ENCODE measurements around the gene SLC47A2.
"Not testable (repeated sequence)": the region's sequence is repeated elsewhere in the genome, so short reads cannot be mapped to it uniquely, and the experiment has no call there.

SLC47A2 gene

DNA sequence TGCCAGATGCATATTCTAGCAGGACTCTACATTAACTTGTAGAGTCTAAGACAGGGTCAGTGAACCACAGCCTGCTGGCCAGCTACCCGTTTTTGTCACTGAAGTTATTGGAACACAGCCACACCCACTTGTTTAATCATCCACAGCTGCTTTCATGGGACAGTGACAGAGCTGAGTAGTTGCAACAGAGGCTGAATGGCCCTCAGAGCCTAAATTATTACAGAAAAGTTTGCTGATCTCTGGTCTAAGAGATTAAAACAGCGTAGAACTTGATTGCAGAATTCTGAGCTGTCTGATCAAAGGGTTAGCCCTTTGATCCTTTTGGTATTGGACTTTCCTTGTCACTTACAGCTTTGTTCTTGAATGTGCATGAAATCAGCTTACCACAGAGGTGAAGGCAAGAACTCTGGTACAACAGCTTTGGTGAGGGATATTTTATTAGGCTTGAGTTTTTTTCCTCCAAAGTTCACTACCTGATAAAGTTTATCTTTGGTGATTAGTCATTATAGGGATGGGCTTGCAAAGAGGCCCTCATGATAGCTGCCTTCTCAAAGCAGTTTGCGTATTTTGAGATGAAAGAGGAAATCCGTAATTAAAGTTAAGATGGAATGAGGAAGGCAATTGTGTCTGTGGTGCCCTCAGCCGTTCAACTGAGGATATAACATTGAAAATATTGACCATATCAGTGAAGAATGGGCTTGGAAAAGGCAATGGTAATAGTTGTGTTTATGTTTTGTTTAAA is 44.2 kb downstream of the SLC47A2 start:
- H3K36me3 ChIP-seq (ENCODE audit: insufficient read depth): no peaks in the 10 kb centered on the region
- H3K27ac ChIP-seq: no peak overlapping the region
- H4K20me1 ChIP-seq (ENCODE audit: insufficient read depth): no peaks in the 10 kb centered on the region
- no peaks in the 10 kb centered on the region for H3K27me3 ChIP-seq (ENCODE audit: insufficient read depth, low read depth)
- no peak overlapping the region for H3K4me3 ChIP-seq (IDR thresholded peaks at IDR 0.05; ENCODE audit: insufficient read depth, low read depth, low read length)
- TF ChIP-seq, protein P1, sequence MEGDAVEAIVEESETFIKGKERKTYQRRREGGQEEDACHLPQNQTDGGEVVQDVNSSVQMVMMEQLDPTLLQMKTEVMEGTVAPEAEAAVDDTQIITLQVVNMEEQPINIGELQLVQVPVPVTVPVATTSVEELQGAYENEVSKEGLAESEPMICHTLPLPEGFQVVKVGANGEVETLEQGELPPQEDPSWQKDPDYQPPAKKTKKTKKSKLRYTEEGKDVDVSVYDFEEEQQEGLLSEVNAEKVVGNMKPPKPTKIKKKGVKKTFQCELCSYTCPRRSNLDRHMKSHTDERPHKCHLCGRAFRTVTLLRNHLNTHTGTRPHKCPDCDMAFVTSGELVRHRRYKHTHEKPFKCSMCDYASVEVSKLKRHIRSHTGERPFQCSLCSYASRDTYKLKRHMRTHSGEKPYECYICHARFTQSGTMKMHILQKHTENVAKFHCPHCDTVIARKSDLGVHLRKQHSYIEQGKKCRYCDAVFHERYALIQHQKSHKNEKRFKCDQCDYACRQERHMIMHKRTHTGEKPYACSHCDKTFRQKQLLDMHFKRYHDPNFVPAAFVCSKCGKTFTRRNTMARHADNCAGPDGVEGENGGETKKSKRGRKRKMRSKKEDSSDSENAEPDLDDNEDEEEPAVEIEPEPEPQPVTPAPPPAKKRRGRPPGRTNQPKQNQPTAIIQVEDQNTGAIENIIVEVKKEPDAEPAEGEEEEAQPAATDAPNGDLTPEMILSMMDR (conservative IDR thresholded peaks at IDR 0.05; ENCODE audit: low read depth, low read length): no peak
- no peaks in the 10 kb centered on the region for H3K79me2 ChIP-seq (ENCODE audit: insufficient read depth, low read depth)
- no peak overlapping the region for H2AFZ ChIP-seq (ENCODE audit: low read depth)
- no peaks in the 10 kb centered on the region for H3K4me1 ChIP-seq (ENCODE audit: low read depth, poor library complexity, severe bottlenecking)
- H3K9ac ChIP-seq: no peak overlapping the region
- H3K4me2 ChIP-seq: no peak overlapping the region

DNA sequence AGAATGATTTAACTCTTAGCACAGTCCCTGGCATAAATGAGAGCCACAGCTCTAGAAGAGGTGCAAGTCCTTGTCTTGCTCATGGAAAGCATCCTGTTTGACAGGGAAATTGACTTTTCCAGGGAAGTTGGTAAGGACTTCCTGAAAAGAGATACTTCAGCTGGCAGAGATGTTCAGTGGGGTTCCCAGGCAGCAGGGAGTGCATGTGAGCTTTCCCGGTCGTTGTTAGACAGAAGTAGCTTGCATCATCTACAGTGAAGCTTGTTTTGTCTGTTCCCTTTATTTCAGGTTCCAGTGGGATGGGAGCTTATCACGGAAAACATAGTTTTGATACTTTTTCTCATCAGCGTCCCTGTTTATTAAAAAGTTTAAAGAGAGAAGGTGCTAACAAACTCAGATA is 45.0 kb downstream of the SLC47A2 start:
- Histone ChIP-seq H3K4me2 (no peak overlapping the region), H3K36me3 (ENCODE audit: insufficient read depth) (no peaks in the 10 kb centered on the region), H3K4me1 (ENCODE audit: low read depth, poor library complexity, severe bottlenecking) (no peaks in the 10 kb centered on the region), H3K27ac (no peak overlapping the region), H3K27me3 (ENCODE audit: insufficient read depth, low read depth) (no peaks in the 10 kb centered on the region), H2AFZ (ENCODE audit: low read depth) (no peak overlapping the region), H3K79me2 (ENCODE audit: insufficient read depth, low read depth) (no peaks in the 10 kb centered on the region), H3K9ac (no peak overlapping the region), H3K4me3 (IDR thresholded peaks at IDR 0.05; ENCODE audit: insufficient read depth, low read depth, low read length) (no peak overlapping the region), H4K20me1 (ENCODE audit: insufficient read depth) (no peaks in the 10 kb centered on the region)
- TF ChIP-seq, protein P1 (conservative IDR thresholded peaks at IDR 0.05; ENCODE audit: low read depth, low read length): no peak

DNA sequence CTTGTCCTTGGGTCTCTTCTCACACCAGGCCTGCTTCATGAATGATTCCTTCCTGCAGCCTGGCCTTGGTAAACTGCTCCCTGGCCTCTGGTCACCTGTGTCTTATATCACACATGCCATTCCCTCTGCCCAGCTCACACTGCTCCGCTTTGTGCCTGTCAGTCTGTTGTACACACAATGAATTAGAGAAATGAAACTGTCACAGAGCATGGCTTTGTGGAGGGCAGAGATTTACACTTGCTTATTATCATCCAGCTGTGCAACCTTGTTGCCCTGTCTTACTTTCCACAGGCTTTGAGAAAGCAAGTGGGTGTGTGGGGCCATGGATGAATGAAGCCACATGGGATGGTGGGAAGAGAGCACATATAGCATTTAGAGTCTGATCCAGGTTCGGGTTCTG is 45.5 kb downstream of the SLC47A2 start:
- Histone ChIP-seq H3K4me1 (ENCODE audit: low read depth, poor library complexity, severe bottlenecking) (no peaks in the 10 kb centered on the region), H3K79me2 (ENCODE audit: insufficient read depth, low read depth) (no peaks in the 10 kb centered on the region), H2AFZ (ENCODE audit: low read depth) (no peak overlapping the region), H4K20me1 (ENCODE audit: insufficient read depth) (no peaks in the 10 kb centered on the region), H3K27ac (no peak overlapping the region), H3K4me3 (IDR thresholded peaks at IDR 0.05; ENCODE audit: insufficient read depth, low read depth, low read length) (no peak overlapping the region), H3K4me2 (no peak overlapping the region), H3K36me3 (ENCODE audit: insufficient read depth) (no peaks in the 10 kb centered on the region), H3K9ac (no peak overlapping the region), H3K27me3 (ENCODE audit: insufficient read depth, low read depth) (no peaks in the 10 kb centered on the region)
- TF ChIP-seq, protein P1 (conservative IDR thresholded peaks at IDR 0.05; ENCODE audit: low read depth, low read length): no peak

DNA sequence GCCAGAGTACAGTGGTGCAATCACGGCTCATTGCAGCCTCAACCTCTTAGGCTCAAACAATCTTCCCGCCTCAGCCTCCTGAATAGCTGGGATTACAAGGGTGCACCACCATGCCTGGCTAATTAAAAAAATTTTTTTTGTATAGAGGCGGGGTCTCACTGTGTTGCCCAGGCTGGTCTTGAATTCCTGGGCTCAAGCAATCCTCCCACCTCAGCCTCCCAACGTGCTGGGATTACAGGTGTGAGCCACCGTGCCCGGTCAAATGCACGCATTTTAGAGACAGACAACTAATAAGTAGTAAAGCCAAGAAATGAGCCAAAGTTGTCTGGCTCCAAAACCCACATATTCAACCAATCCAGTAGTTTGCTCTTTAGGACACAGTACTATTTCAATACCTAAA is 46.7 kb downstream of the SLC47A2 start:
- H3K9ac ChIP-seq; H3K4me3 ChIP-seq (IDR thresholded peaks at IDR 0.05; ENCODE audit: insufficient read depth, low read depth, low read length); H3K27me3 ChIP-seq (ENCODE audit: insufficient read depth, low read depth); H3K4me1 ChIP-seq (ENCODE audit: low read depth, poor library complexity, severe bottlenecking); H2AFZ ChIP-seq (ENCODE audit: low read depth); H3K79me2 ChIP-seq (ENCODE audit: insufficient read depth, low read depth); H3K36me3 ChIP-seq (ENCODE audit: insufficient read depth); H4K20me1 ChIP-seq (ENCODE audit: insufficient read depth); H3K27ac ChIP-seq; H3K4me2 ChIP-seq: not testable (repeated sequence)

DNA sequence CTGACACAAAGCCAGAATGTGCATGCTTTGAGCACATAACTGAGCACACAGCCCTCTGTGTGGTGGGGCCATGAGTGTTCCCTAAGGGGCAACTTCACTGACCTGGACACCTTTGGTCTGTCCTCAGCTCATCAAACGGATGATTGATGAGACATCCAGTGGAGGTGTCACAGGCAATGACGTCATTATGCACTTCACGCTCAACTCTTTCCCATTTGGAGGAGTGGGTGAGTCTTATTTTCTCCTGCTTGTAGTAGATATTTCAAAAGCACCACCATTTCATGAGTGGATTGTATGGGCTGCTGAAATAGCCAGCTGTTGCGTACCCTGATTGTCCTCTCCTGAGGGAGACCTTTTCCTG is 51.6 kb downstream of the SLC47A2 start:
- H3K79me2 ChIP-seq (ENCODE audit: insufficient read depth, low read depth): no peaks in the 10 kb centered on the region
- no peaks in the 10 kb centered on the region for H4K20me1 ChIP-seq (ENCODE audit: insufficient read depth)
- no peaks in the 10 kb centered on the region for H3K27me3 ChIP-seq (ENCODE audit: insufficient read depth, low read depth)
- no peak overlapping the region for H3K27ac ChIP-seq
- no peaks in the 10 kb centered on the region for H3K36me3 ChIP-seq (ENCODE audit: insufficient read depth)
- H2AFZ ChIP-seq (ENCODE audit: low read depth): no peak overlapping the region
- H3K9ac ChIP-seq: no peak overlapping the region
- TF ChIP-seq, protein P1 (conservative IDR thresholded peaks at IDR 0.05; ENCODE audit: low read depth, low read length): no peak
- no peaks in the 10 kb centered on the region for H3K4me1 ChIP-seq (ENCODE audit: low read depth, poor library complexity, severe bottlenecking)
- H3K4me2 ChIP-seq: no peak overlapping the region
- no peak overlapping the region for H3K4me3 ChIP-seq (IDR thresholded peaks at IDR 0.05; ENCODE audit: insufficient read depth, low read depth, low read length)
